Pulmonary artery endothelial cell (primary cell): ENCODE data around the gene BIRC7. TPM values are rescaled to one million over a fixed set of nuclear protein-coding genes. Genes with fewer than 3 reads are reported as not detected.

Experiments used
- total RNA-seq: library from RNA; depleted of rRNA; stranded (reverse); fragments of >200 nt; gene quantifications from 2 replicates; pipeline ENCODE4 v1.2.3, GENCODE V29; 2014

BIRC7 gene
- total RNA-seq, 1 donor from 2014 or later: not detected

Other genes with a start within 250 kb of the BIRC7 start
- not detected in 2 replicates for gene BHLHE23, start 228.9 kb upstream of the BIRC7 start, total RNA-seq
- gene YTHDF1, start 19.8 kb upstream of the BIRC7 start, total RNA-seq: 25.5 and 31.8 TPM in 2 replicates
- not detected in 2 replicates for gene NKAIN4, start 18.6 kb downstream of the BIRC7 start, total RNA-seq
- gene ARFGAP1, start 36.9 kb downstream of the BIRC7 start, total RNA-seq: 52.6 and 54.5 TPM in 2 replicates
- not detected in 2 replicates for gene COL20A1, start 57.3 kb downstream of the BIRC7 start, total RNA-seq
- not detected in 2 replicates for gene CHRNA4, start 125.4 kb downstream of the BIRC7 start, total RNA-seq
- gene KCNQ2, start 236.8 kb downstream of the BIRC7 start, total RNA-seq: not detected in 2 replicates